Measurements from ENCODE around the gene UPK3BL2.
"Not testable (repeated sequence)": the region's sequence is repeated elsewhere in the genome, so short reads cannot be mapped to it uniquely, and the experiment has no call there.

UPK3BL2 gene

GRCh38 chr7:102494473-102495149 lies 48.9 kb downstream of the UPK3BL2 start:
- not testable (repeated sequence) for H3K27me3 ChIP-seq (ENCODE audit: insufficient read depth, low read length); H3K4me1 ChIP-seq (ENCODE audit: insufficient read depth, low read length); H3K9me3 ChIP-seq (ENCODE audit: low read length); H3K36me3 ChIP-seq (ENCODE audit: insufficient read depth, low read length); H3K4me3 ChIP-seq (ENCODE audit: low read length); H2AFZ ChIP-seq (ENCODE audit: low read depth, low read length)

GRCh38 chr7:102494026-102494425 lies 49.5 kb downstream of the UPK3BL2 start:
- H3K9me3 ChIP-seq (ENCODE audit: low read length); H3K4me3 ChIP-seq (ENCODE audit: low read length); H3K36me3 ChIP-seq (ENCODE audit: insufficient read depth, low read length); H2AFZ ChIP-seq (ENCODE audit: low read depth, low read length); H3K4me1 ChIP-seq (ENCODE audit: insufficient read depth, low read length); H3K27me3 ChIP-seq (ENCODE audit: insufficient read depth, low read length): not testable (repeated sequence)

- H3K9me3 ChIP-seq (ENCODE audit: low read length); H3K27me3 ChIP-seq (ENCODE audit: insufficient read depth, low read length); H3K4me1 ChIP-seq (ENCODE audit: insufficient read depth, low read length); H3K4me3 ChIP-seq (ENCODE audit: low read length); H2AFZ ChIP-seq (ENCODE audit: low read depth, low read length); H3K36me3 ChIP-seq (ENCODE audit: insufficient read depth, low read length): not testable (repeated sequence)
Measured at GRCh38 chr7:102493220-102493935, 50.1 kb downstream of the UPK3BL2 start.

- not testable (repeated sequence) for H3K4me1 ChIP-seq (ENCODE audit: insufficient read depth, low read length); H2AFZ ChIP-seq (ENCODE audit: low read depth, low read length); H3K36me3 ChIP-seq (ENCODE audit: insufficient read depth, low read length)
Measured at GRCh38 chr7:102490529-102491075, 52.9 kb downstream of the UPK3BL2 start.

More at GRCh38 chr7:102490529-102491075, 52.9 kb downstream of the UPK3BL2 start:
- not testable (repeated sequence) for H3K9me3 ChIP-seq (ENCODE audit: low read length); H3K4me3 ChIP-seq (ENCODE audit: low read length); H3K27me3 ChIP-seq (ENCODE audit: insufficient read depth, low read length)
